CD14-positive monocyte (primary cell): Measurements from ENCODE around the gene WNT7B. TPM values are rescaled to one million over a fixed set of nuclear protein-coding genes. Genes with fewer than 3 reads are reported as not detected.

Experiments
- DNase-seq, 3 donors: peaks; one replicate each; pipeline ENCODE4 v3.0.0-alpha.2; 2011 to 2022
- H2AFZ ChIP-seq: 2 replicates; pipeline ENCODE4 v1.6.0; 2012; ENCODE audit warnings: mild to moderate bottlenecking, low read depth, low read length, inconsistent platforms; ENCODE audit not compliant: insufficient read depth, poor library complexity, severe bottlenecking
- H3K27ac ChIP-seq, 2 donors: 1 replicate in 1 of 2; 2 replicates in 1 of 2; pipeline ENCODE4 v1.5.1; 2012 to 2013; ENCODE audit warnings: low read length in 2 of 2, control low read depth in 1 of 2, inconsistent platforms in 1 of 2, low read depth in 1 of 2, mild to moderate bottlenecking in 1 of 2
- H3K27me3 ChIP-seq, 2 donors: one replicate each; pipeline versions ENCODE4 v1.6.0 to v1.6.1; 2011 to 2013; ENCODE audit warnings: low read length in 2 of 2; ENCODE audit not compliant: control insufficient read depth in 2 of 2, insufficient read depth in 2 of 2
- H3K36me3 ChIP-seq, 2 donors: replicated peaks in 1 of 2; 1 replicate in 1 of 2; 2 replicates in 1 of 2; pipeline versions ENCODE4 v1.5.1 to v1.6.1; 2012 to 2013; ENCODE audit warnings: low read length in 2 of 2, control low read depth in 1 of 2, inconsistent platforms in 1 of 2, mild to moderate bottlenecking in 1 of 2; ENCODE audit not compliant: insufficient read depth in 2 of 2, control insufficient read depth in 1 of 2
- H3K4me1 ChIP-seq, 2 donors: 1 replicate in 1 of 2; 2 replicates in 1 of 2; pipeline versions ENCODE4 v1.5.1 to v1.6.1; 2012 to 2013; ENCODE audit warnings: low read length in 2 of 2, control low read depth in 1 of 2, inconsistent platforms in 1 of 2, mild to moderate bottlenecking in 1 of 2, moderate library complexity in 1 of 2; ENCODE audit not compliant: insufficient read depth in 2 of 2, control insufficient read depth in 1 of 2
- H3K4me2 ChIP-seq: replicated peaks from 2 replicates; pipeline ENCODE3; 2012; ENCODE audit warnings: low read length, moderate library complexity, mild to moderate bottlenecking; ENCODE audit not compliant: poor library complexity, severe bottlenecking; ENCODE audit errors: extremely low read depth
- H3K4me3 ChIP-seq, 3 experiments: fragments of 200-600 bp in 1 of 3; sonication (generic) in 1 of 3; replicated peaks in 1 of 3; 1 replicate in 2 of 3; 2 replicates in 1 of 3; pipeline ENCODE4 v1.5.1; 2011 to 2013; ENCODE audit warnings: low read length in 3 of 3, mild to moderate bottlenecking in 3 of 3, control low read depth in 2 of 3, low read depth in 2 of 3, inconsistent platforms in 1 of 3, moderate library complexity in 1 of 3
- H3K79me2 ChIP-seq: 2 replicates; pipeline ENCODE4 v1.6.0; 2012; ENCODE audit warnings: mild to moderate bottlenecking, control low read depth, inconsistent platforms, low read length, moderate library complexity; ENCODE audit not compliant: insufficient read depth
- H3K9ac ChIP-seq: 2 replicates; pipeline ENCODE4 v1.6.0; 2017; ENCODE audit warnings: low read length, mild to moderate bottlenecking; ENCODE audit not compliant: insufficient read depth, poor library complexity, severe bottlenecking
- H3K9me3 ChIP-seq, 2 donors: replicated peaks in 1 of 2; 1 replicate in 1 of 2; 2 replicates in 1 of 2; pipeline versions ENCODE4 v1.5.1 to v1.6.1; 2012 to 2013; ENCODE audit warnings: low read length in 2 of 2, control low read depth in 1 of 2; ENCODE audit not compliant: control insufficient read depth in 1 of 2, insufficient read depth in 1 of 2
- H4K20me1 ChIP-seq: 2 replicates; pipeline ENCODE4 v1.6.0; 2012; ENCODE audit warnings: mild to moderate bottlenecking, low read length, control low read depth, moderate library complexity; ENCODE audit not compliant: insufficient read depth
- H3K27ac Mint-ChIP-seq, 7 donors: one replicate each; pipeline ENCODE4 v1.8.0; 2020; ENCODE audit warnings: mild to moderate bottlenecking in 7 of 7, mixed read lengths in 7 of 7, moderate library complexity in 6 of 7, inconsistent platforms in 2 of 7
- H3K27me3 Mint-ChIP-seq, 3 donors: one replicate each; pipeline ENCODE4 v1.8.0; 2021 to 2022; ENCODE audit warnings: low read depth in 3 of 3, mild to moderate bottlenecking in 3 of 3, mixed read lengths in 3 of 3, moderate library complexity in 3 of 3, inconsistent platforms in 1 of 3
- H3K36me3 Mint-ChIP-seq, 2 donors: one replicate each; pipeline ENCODE4 v1.8.0; 2020; ENCODE audit warnings: mixed read lengths in 2 of 2, inconsistent platforms in 1 of 2, mild to moderate bottlenecking in 1 of 2
- H3K4me1 Mint-ChIP-seq: one replicate; pipeline ENCODE4 v1.8.0; 2020; ENCODE audit warnings: mild to moderate bottlenecking, mixed read lengths
- H3K4me3 Mint-ChIP-seq, 2 donors: one replicate each; pipeline ENCODE4 v1.8.0; 2020; ENCODE audit warnings: mild to moderate bottlenecking in 2 of 2, mixed read lengths in 2 of 2, moderate library complexity in 1 of 2
- H3K9me3 Mint-ChIP-seq, 7 donors: one replicate each; pipeline ENCODE4 v1.8.0; 2020 to 2022; ENCODE audit warnings: mixed read lengths in 7 of 7, mild to moderate bottlenecking in 6 of 7, moderate library complexity in 6 of 7, inconsistent platforms in 2 of 7
- CTCF ChIP-seq: fragments of 200-600 bp; IDR thresholded peaks from one replicate; pipeline ENCODE4 v1.8.0; 2022; ENCODE audit warnings: antibody characterized with exemption, mild to moderate bottlenecking
- WGBS: methylation state at CpG from one replicate; pipeline ENCODE4 v1.1.5; 2013; ENCODE audit warnings: missing lambda C conversion rate; ENCODE audit not compliant: insufficient coverage; 5-methylcytosine and 5-hydroxymethylcytosine counted together
- intact Hi-C, 2 donors: fragments of 100-400 bp; cut with micrococcal nuclease; formaldehyde crosslinking; loops; one replicate each; pipeline versions ENCODE4 v1.15.0 to v1.15.1; 2023
- polyA plus RNA-seq, 3 donors: library from polyadenylated mRNA; depleted of rRNA in 1 of 3; unstranded in 2 of 3; stranded (reverse) in 1 of 3; fragments of 300-500 nt in 2 of 3; fragments of >200 nt in 1 of 3; fragmentation: Illumina TruSeq in 2 of 3; gene quantifications; 1 replicate in 2 of 3; 2 replicates in 1 of 3; pipeline ENCODE4 v1.2.3, GENCODE V29; 2012 to 2021

WNT7B gene
- polyA plus RNA-seq, 3 donors = not detected

DNA sequence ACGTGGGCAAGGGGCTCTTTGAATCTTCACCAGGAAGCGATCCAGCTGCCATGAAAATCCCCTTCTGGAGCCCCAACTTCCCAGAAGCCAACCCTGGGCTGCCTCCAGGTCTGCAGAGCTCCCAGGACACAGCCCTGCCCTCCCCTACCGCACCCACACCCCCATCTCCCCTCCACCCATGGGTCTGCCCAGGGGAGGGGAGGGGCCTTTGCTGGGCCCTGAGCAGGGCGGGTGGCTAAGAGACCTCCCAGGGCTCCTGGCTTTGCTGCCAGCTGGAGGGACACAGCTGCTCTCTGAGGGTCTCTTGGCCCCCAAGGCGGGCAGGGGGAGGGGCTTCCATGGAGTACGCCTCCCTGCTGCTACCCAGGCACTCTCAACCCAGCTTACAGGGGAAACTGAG is 64.1 kb downstream of the WNT7B start:
- Histone ChIP-seq H3K9me3 (peaks cover 8 to 13% of the 10 kb centered on the region in 2 donors), H3K27ac (no peak overlapping the region), H3K4me2 (no peak overlapping the region), H3K79me2 (no peaks in the 10 kb centered on the region), H3K36me3 (no peaks in the 10 kb centered on the region), H3K27me3 (no peaks in the 10 kb centered on the region), H4K20me1 (no peaks in the 10 kb centered on the region), H2AFZ (no peak overlapping the region), H3K9ac (no peak overlapping the region), H3K4me3 (no peak overlapping the region), H3K4me1 (peaks cover 13 to 16% of the 10 kb centered on the region in 2 donors)
- WGBS = 84% methylated on average over 4 of the region's 6 CpGs
- Mint-ChIP-seq H3K9me3 (peaks cover 7 to 15% (median 13%) of the 10 kb centered on the region in 7 donors), H3K27me3 (peaks cover 7 to 15% (median 10%) of the 10 kb centered on the region in 3 donors), H3K27ac (no peak overlapping the region), H3K36me3 (peaks cover 0 to 3% of the 10 kb centered on the region in 2 donors), H3K4me1 (peaks cover 13% of the 10 kb centered on the region), H3K4me3 (no peak overlapping the region)
- DNase-seq = no peak
- intact Hi-C loops = no loop called here
- TF ChIP-seq CTCF = no peak

DNA sequence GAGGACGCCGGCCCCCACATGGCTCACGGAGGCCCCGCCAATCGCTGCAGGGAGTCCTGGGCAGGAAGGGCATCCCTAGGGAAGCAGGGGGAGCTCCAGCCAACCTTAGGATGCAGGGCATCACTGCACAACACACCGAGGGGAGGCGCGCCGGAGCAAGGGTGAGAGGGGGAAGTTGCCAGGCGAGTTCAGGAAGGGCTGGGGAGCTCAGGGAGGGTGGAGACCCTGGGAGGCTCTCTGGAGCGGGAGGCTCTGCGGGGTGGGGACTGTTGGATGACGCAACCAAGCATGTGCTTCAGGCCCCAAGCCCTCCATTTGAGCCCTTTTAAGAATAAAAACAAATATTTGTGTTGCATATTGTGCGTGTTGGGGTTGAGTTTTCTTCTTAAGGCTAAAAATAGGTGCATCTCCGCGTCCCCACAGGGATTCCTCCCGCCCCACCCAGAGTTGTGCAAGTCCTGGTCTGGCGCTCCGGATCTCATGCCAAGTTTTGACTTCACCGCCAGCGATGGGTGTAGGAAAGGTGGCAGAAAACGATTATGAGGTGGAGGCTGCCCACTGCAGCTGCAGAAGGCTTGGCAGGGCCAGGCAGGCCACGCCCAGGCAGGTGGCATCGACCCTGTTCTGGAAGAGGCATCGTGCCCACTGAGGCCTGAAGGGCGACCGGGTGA is 65.2 kb downstream of the WNT7B start:
- peak overlapping the region; percentile 54 for H3K4me2 ChIP-seq

More for the DNA sequence above, 65.2 kb downstream of the WNT7B start:
- DNase-seq = peak in 2 of 3 donors; percentile 1 to 14
- H3K27me3 Mint-ChIP-seq = peaks cover 3 to 16% (median 12%) of the 10 kb centered on the region in 3 donors
- H3K9me3 Mint-ChIP-seq = peaks cover 7 to 15% (median 13%) of the 10 kb centered on the region in 7 donors
- H3K4me3 ChIP-seq = peak overlapping the region in 1 of 3 experiments; percentile 48
- peak; percentile 8 for TF ChIP-seq CTCF
- H2AFZ ChIP-seq = peak overlapping the region; percentile 72
- peak overlapping the region; percentile 8 for H3K9ac ChIP-seq
- peaks cover 13% of the 10 kb centered on the region for H3K4me1 Mint-ChIP-seq
- H3K27ac Mint-ChIP-seq = no peak overlapping the region
- H3K79me2 ChIP-seq = no peaks in the 10 kb centered on the region
- 32% methylated on average over 21 of the region's 27 CpGs for WGBS
- no peaks in the 10 kb centered on the region for H4K20me1 ChIP-seq
- peaks cover 0 to 3% of the 10 kb centered on the region in 2 donors for H3K36me3 Mint-ChIP-seq
- intact Hi-C loops = no loop called here
- H3K9me3 ChIP-seq = peaks cover 8 to 13% of the 10 kb centered on the region in 2 donors
- H3K27ac ChIP-seq = no peak overlapping the region
- no peaks in the 10 kb centered on the region for H3K27me3 ChIP-seq
- H3K4me3 Mint-ChIP-seq = peak overlapping the region; percentile 47 to 69
- no peaks in the 10 kb centered on the region for H3K36me3 ChIP-seq
- peaks cover 13 to 16% of the 10 kb centered on the region in 2 donors for H3K4me1 ChIP-seq
